Mesenchymal stem cell (in vitro differentiated cells and primary cell): ENCODE data around the gene GRIN2D.

ENCODE experiments used
- DNase-seq: peaks from one replicate; pipeline ENCODE4 v3.0.0-alpha.2; 2013
- H2AFZ ChIP-seq: one replicate; pipeline ENCODE4 v1.6.1; 2013; ENCODE audit warnings: low read depth, mild to moderate bottlenecking, control low read depth, inconsistent platforms, low read length, moderate library complexity
- H2AK5ac ChIP-seq: 2 replicates; pipeline ENCODE4 v1.6.1; 2013; ENCODE audit warnings: low read length, moderate library complexity, mild to moderate bottlenecking, inconsistent platforms; ENCODE audit not compliant: severe bottlenecking
- H2BK120ac ChIP-seq: one replicate; pipeline ENCODE4 v1.6.1; 2013; ENCODE audit warnings: low read depth, mild to moderate bottlenecking, inconsistent platforms, low read length, moderate library complexity
- H2BK12ac ChIP-seq, 2 experiments: one replicate each; pipeline ENCODE4 v1.6.1; 2013; ENCODE audit warnings: inconsistent platforms in 2 of 2, low read length in 2 of 2, mild to moderate bottlenecking in 2 of 2, moderate library complexity in 2 of 2, control low read depth in 1 of 2
- H2BK15ac ChIP-seq: one replicate; pipeline ENCODE4 v1.6.1; 2013; ENCODE audit warnings: mild to moderate bottlenecking, low read depth, inconsistent platforms; ENCODE audit not compliant: poor library complexity, severe bottlenecking
- H2BK5ac ChIP-seq: 2 replicates; pipeline ENCODE4 v1.6.1; 2013; ENCODE audit warnings: low read depth, mild to moderate bottlenecking, low read length, control low read depth, inconsistent platforms; ENCODE audit not compliant: poor library complexity, severe bottlenecking
- H3K14ac ChIP-seq, 2 experiments: one replicate each; pipeline ENCODE4 v1.6.1; 2013; ENCODE audit warnings: inconsistent platforms in 2 of 2, low read length in 2 of 2, control low read depth in 1 of 2, mild to moderate bottlenecking in 1 of 2, moderate library complexity in 1 of 2
- H3K18ac ChIP-seq, 2 experiments: one replicate each; pipeline ENCODE4 v1.6.1; 2013; ENCODE audit warnings: inconsistent platforms in 2 of 2, low read length in 2 of 2, control low read depth in 1 of 2, low read depth in 1 of 2, mild to moderate bottlenecking in 1 of 2
- H3K23ac ChIP-seq, 2 experiments: one replicate each; pipeline ENCODE4 v1.6.1; 2013; ENCODE audit warnings: inconsistent platforms in 2 of 2, low read length in 2 of 2, mild to moderate bottlenecking in 2 of 2, moderate library complexity in 2 of 2, control low read depth in 1 of 2
- H3K27ac ChIP-seq: 2 replicates; pipeline ENCODE4 v1.5.1; 2013; ENCODE audit warnings: mild to moderate bottlenecking, moderate library complexity, low read length, control low read depth, inconsistent platforms; ENCODE audit not compliant: poor library complexity, severe bottlenecking
- H3K27me3 ChIP-seq, 2 experiments: 2 replicates each; pipeline versions ENCODE4 v1.6.1 to v1.7.0; 2013; ENCODE audit warnings: low read length in 2 of 2, mild to moderate bottlenecking in 2 of 2, moderate library complexity in 2 of 2, control low read depth in 1 of 2, inconsistent platforms in 1 of 2; ENCODE audit not compliant: control insufficient read depth in 1 of 2, insufficient read depth in 1 of 2
- H3K36me3 ChIP-seq, 2 experiments: 2 replicates each; pipeline versions ENCODE4 v1.6.1 to v1.7.0; 2013; ENCODE audit warnings: low read length in 2 of 2, control low read depth in 1 of 2, inconsistent platforms in 1 of 2, low read depth in 1 of 2, mild to moderate bottlenecking in 1 of 2; ENCODE audit not compliant: insufficient read depth in 2 of 2, control insufficient read depth in 1 of 2
- H3K4ac ChIP-seq, 2 experiments: one replicate each; pipeline ENCODE4 v1.6.1; 2013; ENCODE audit warnings: inconsistent platforms in 2 of 2, low read length in 2 of 2, mild to moderate bottlenecking in 2 of 2, moderate library complexity in 2 of 2, control low read depth in 1 of 2, low read depth in 1 of 2
- H3K4me1 ChIP-seq: 2 replicates; pipeline ENCODE4 v1.6.1; 2013; ENCODE audit warnings: low read depth, low read length, control low read depth; ENCODE audit not compliant: control insufficient read depth, insufficient read depth
- H3K4me2 ChIP-seq: 2 replicates; pipeline ENCODE4 v1.6.1; 2013; ENCODE audit warnings: low read length, mild to moderate bottlenecking, inconsistent platforms; ENCODE audit not compliant: poor library complexity, severe bottlenecking
- H3K4me3 ChIP-seq, 2 experiments: 2 replicates each; pipeline versions ENCODE4 v1.5.1 to v1.7.0; 2013; ENCODE audit warnings: low read length in 2 of 2, mild to moderate bottlenecking in 2 of 2, control low read depth in 1 of 2, low read depth in 1 of 2; ENCODE audit not compliant: insufficient read depth in 1 of 2
- H3K79me1 ChIP-seq: replicated peaks from 2 replicates; pipeline ENCODE4 v1.6.1; 2013; ENCODE audit warnings: mild to moderate bottlenecking, control low read depth, low read length, inconsistent platforms; ENCODE audit not compliant: poor library complexity, severe bottlenecking
- H3K9ac ChIP-seq: 2 replicates; pipeline ENCODE4 v1.7.0; 2013; ENCODE audit warnings: mild to moderate bottlenecking, low read length, moderate library complexity
- H3K9me3 ChIP-seq: 2 replicates; pipeline ENCODE4 v1.7.0; 2013; ENCODE audit warnings: mild to moderate bottlenecking, low read length; ENCODE audit not compliant: control insufficient read depth
- H4K8ac ChIP-seq: one replicate; pipeline ENCODE4 v1.6.1; 2013; ENCODE audit warnings: inconsistent platforms, mild to moderate bottlenecking, low read length, moderate library complexity
- H4K91ac ChIP-seq: one replicate; pipeline ENCODE4 v1.6.1; 2013; ENCODE audit warnings: mild to moderate bottlenecking, low read length, inconsistent platforms
- WGBS: methylation state at CpG from one replicate; pipeline ENCODE4 v1.1.7; 2013; ENCODE audit warnings: mixed read lengths; 5-methylcytosine and 5-hydroxymethylcytosine counted together

GRIN2D gene

GRCh38 chr19:48400018-48400742, 6.7 kb downstream of the GRIN2D start:
- peak overlapping the region; percentile 4 for H3K4me2 ChIP-seq

GRCh38 chr19:48401287-48401686, 7.8 kb downstream of the GRIN2D start:
- WGBS, result 91% methylated on average over 5 of the region's 5 CpGs
- no peak overlapping the region for H3K27ac ChIP-seq
- no peak overlapping the region for H2AK5ac ChIP-seq
- H2BK120ac ChIP-seq, result no peak overlapping the region
- H3K4me3 ChIP-seq, result no peak overlapping the region
- peaks cover 0 to 5% of the 10 kb centered on the region in 2 experiments for H3K27me3 ChIP-seq
- peaks cover 3% of the 10 kb centered on the region for H3K79me1 ChIP-seq
- H3K4ac ChIP-seq, result no peak overlapping the region
- no peaks in the 10 kb centered on the region for H3K36me3 ChIP-seq
- H2BK5ac ChIP-seq, result no peak overlapping the region
- H2BK12ac ChIP-seq, result no peak overlapping the region
- DNase-seq, result no peak
- H3K18ac ChIP-seq, result no peak overlapping the region
- H3K14ac ChIP-seq, result no peak overlapping the region
- H3K23ac ChIP-seq, result no peak overlapping the region
- H3K4me1 ChIP-seq, result peaks cover 15% of the 10 kb centered on the region
- H3K9me3 ChIP-seq, result no peaks in the 10 kb centered on the region
- no peak overlapping the region for H2BK15ac ChIP-seq
- H4K8ac ChIP-seq, result no peak overlapping the region
- no peak overlapping the region for H2AFZ ChIP-seq
- H3K9ac ChIP-seq, result no peak overlapping the region
- no peak overlapping the region for H3K4me2 ChIP-seq
- H4K91ac ChIP-seq, result no peak overlapping the region

More at GRCh38 chr19:48400018-48400742, 6.7 kb downstream of the GRIN2D start:
- peak overlapping the region; percentile 62 for H2AFZ ChIP-seq
- H3K79me1 ChIP-seq, result peaks cover 3% of the 10 kb centered on the region
- no peaks in the 10 kb centered on the region for H3K36me3 ChIP-seq
- no peak overlapping the region for H4K91ac ChIP-seq
- H3K23ac ChIP-seq, result no peak overlapping the region
- peak overlapping the region; percentile 63 for H3K27ac ChIP-seq
- H3K9ac ChIP-seq, result peak overlapping the region; percentile 79
- H3K9me3 ChIP-seq, result no peaks in the 10 kb centered on the region
- peaks cover 17% of the 10 kb centered on the region for H3K4me1 ChIP-seq
- H3K14ac ChIP-seq, result no peak overlapping the region
- H2AK5ac ChIP-seq, result no peak overlapping the region
- peak overlapping the region in 1 of 2 experiments; percentile 9 for H3K4ac ChIP-seq
- peak overlapping the region; percentile 10 to 23 for H3K18ac ChIP-seq
- peak overlapping the region in 1 of 2 experiments; percentile 79 for H3K4me3 ChIP-seq
- H4K8ac ChIP-seq, result peak overlapping the region; percentile 74
- no peak overlapping the region for H2BK5ac ChIP-seq
- H2BK15ac ChIP-seq, result peak overlapping the region; percentile 15
- peak overlapping the region; percentile 17 to 96 for H2BK12ac ChIP-seq
- peak overlapping the region; percentile 51 for H2BK120ac ChIP-seq
- DNase-seq, result peak; percentile 93
- WGBS, result 20% methylated on average over 14 of the region's 14 CpGs
- peaks cover 9 to 16% of the 10 kb centered on the region in 2 experiments for H3K27me3 ChIP-seq

GRCh38 chr19:48403606-48404005, 10.1 kb downstream of the GRIN2D start:
- no peaks in the 10 kb centered on the region for H3K79me1 ChIP-seq
- no peak overlapping the region for H2BK120ac ChIP-seq
- H3K27ac ChIP-seq, result no peak overlapping the region
- no peak overlapping the region for H2BK15ac ChIP-seq
- H4K91ac ChIP-seq, result no peak overlapping the region
- H3K4ac ChIP-seq, result no peak overlapping the region
- H3K36me3 ChIP-seq, result no peaks in the 10 kb centered on the region
- H3K27me3 ChIP-seq, result no peaks in the 10 kb centered on the region
- no peak overlapping the region for H2AFZ ChIP-seq
- 36% methylated on average over 3 of the region's 3 CpGs for WGBS
- H3K4me1 ChIP-seq, result peaks cover under 1% of the 10 kb centered on the region
- no peak overlapping the region for H3K23ac ChIP-seq
- H2AK5ac ChIP-seq, result no peak overlapping the region
- H3K9me3 ChIP-seq, result no peaks in the 10 kb centered on the region
- H3K9ac ChIP-seq, result no peak overlapping the region
- H3K18ac ChIP-seq, result no peak overlapping the region
- DNase-seq, result peak; percentile 76
- H3K4me3 ChIP-seq, result no peak overlapping the region
- no peak overlapping the region for H2BK12ac ChIP-seq
- no peak overlapping the region for H2BK5ac ChIP-seq
- H4K8ac ChIP-seq, result no peak overlapping the region
- no peak overlapping the region for H3K14ac ChIP-seq
- no peak overlapping the region for H3K4me2 ChIP-seq

- H3K36me3 ChIP-seq, result no peaks in the 10 kb centered on the region
- H2BK15ac ChIP-seq, result no peak overlapping the region
- DNase-seq, result no peak
- peak overlapping the region in 1 of 2 experiments; percentile 10 for H3K4ac ChIP-seq
- H4K91ac ChIP-seq, result no peak overlapping the region
- no peak overlapping the region for H3K4me2 ChIP-seq
- no peak overlapping the region for H3K14ac ChIP-seq
- no peak overlapping the region for H3K4me3 ChIP-seq
- no peaks in the 10 kb centered on the region for H3K4me1 ChIP-seq
- H2AFZ ChIP-seq, result no peak overlapping the region
- H3K18ac ChIP-seq, result no peak overlapping the region
- H3K9ac ChIP-seq, result no peak overlapping the region
- no peak overlapping the region for H3K23ac ChIP-seq
- no peak overlapping the region for H2BK120ac ChIP-seq
- no peaks in the 10 kb centered on the region for H3K79me1 ChIP-seq
- H3K27ac ChIP-seq, result no peak overlapping the region
- no peaks in the 10 kb centered on the region for H3K27me3 ChIP-seq
- no peak overlapping the region for H2AK5ac ChIP-seq
- WGBS, result 97% methylated on average over 26 of the region's 27 CpGs
- no peak overlapping the region for H2BK12ac ChIP-seq
- H4K8ac ChIP-seq, result no peak overlapping the region
- H2BK5ac ChIP-seq, result no peak overlapping the region
- no peaks in the 10 kb centered on the region for H3K9me3 ChIP-seq
Measured at GRCh38 chr19:48405010-48405659, 11.7 kb downstream of the GRIN2D start.
